ENCODE measurements around the gene LRMDA.

Gene LRMDA

GRCh38 chr10:76432016-76433012 lies 1000.9 kb downstream of the LRMDA start:
- no peak overlapping the region for H3K4me3 ChIP-seq (ENCODE audit: low read depth in 1 of 2, low read length in 2 of 2)
- no peaks in the 10 kb centered on the region for H3K79me2 ChIP-seq (ENCODE audit: insufficient read depth, low read length)
- no peak overlapping the region for H2AFZ ChIP-seq (ENCODE audit: low read depth, low read length)
- no peaks in the 10 kb centered on the region for H3K9me3 ChIP-seq (ENCODE audit: insufficient read depth, low read length, severe bottlenecking)
- H3K9ac ChIP-seq (ENCODE audit: low read depth, low read length): no peak overlapping the region
- H4K20me1 ChIP-seq (ENCODE audit: insufficient read depth, low read length): no peaks in the 10 kb centered on the region
- no peaks in the 10 kb centered on the region for H3K36me3 ChIP-seq (ENCODE audit: insufficient read depth, low read length)
- H3K27ac ChIP-seq (ENCODE audit: low read length): no peak overlapping the region
- TF ChIP-seq EZH2 (IDR thresholded peaks at IDR 0.05; ENCODE audit: borderline replicate concordance, low read depth, low read length, severe bottlenecking): no peak
- no peak for TF ChIP-seq CTCF (IDR thresholded peaks at IDR 0.05; ENCODE audit: borderline replicate concordance, extremely low read depth, low read length, poor library complexity, severe bottlenecking)
- no peak overlapping the region for H3K4me2 ChIP-seq (ENCODE audit: insufficient read depth, low read length)
- no peak for DNase-seq
- no peak for ATAC-seq (ENCODE audit: insufficient read depth, low read depth)
- H3K27me3 ChIP-seq (ENCODE audit: insufficient read depth, low read length, poor library complexity): no peaks in the 10 kb centered on the region
- H3K4me1 ChIP-seq (ENCODE audit: insufficient read depth, low read length): no peaks in the 10 kb centered on the region

GRCh38 chr10:76433161-76434005 lies 1002.0 kb downstream of the LRMDA start:
- Histone ChIP-seq H4K20me1 (ENCODE audit: insufficient read depth, low read length) (no peaks in the 10 kb centered on the region), H3K9ac (ENCODE audit: low read depth, low read length) (no peak overlapping the region), H2AFZ (ENCODE audit: low read depth, low read length) (no peak overlapping the region), H3K4me1 (ENCODE audit: insufficient read depth, low read length) (no peaks in the 10 kb centered on the region), H3K4me2 (ENCODE audit: insufficient read depth, low read length) (no peak overlapping the region), H3K27me3 (ENCODE audit: insufficient read depth, low read length, poor library complexity) (no peaks in the 10 kb centered on the region), H3K36me3 (ENCODE audit: insufficient read depth, low read length) (no peaks in the 10 kb centered on the region), H3K27ac (ENCODE audit: low read length) (no peak overlapping the region), H3K79me2 (ENCODE audit: insufficient read depth, low read length) (no peaks in the 10 kb centered on the region), H3K9me3 (ENCODE audit: insufficient read depth, low read length, severe bottlenecking) (no peaks in the 10 kb centered on the region), H3K4me3 (ENCODE audit: low read depth in 1 of 2, low read length in 2 of 2) (no peak overlapping the region)
- TF ChIP-seq EZH2 (IDR thresholded peaks at IDR 0.05; ENCODE audit: borderline replicate concordance, low read depth, low read length, severe bottlenecking) (no peak), CTCF (IDR thresholded peaks at IDR 0.05; ENCODE audit: borderline replicate concordance, extremely low read depth, low read length, poor library complexity, severe bottlenecking) (no peak)
- DNase-seq: no peak
- no peak for ATAC-seq (ENCODE audit: insufficient read depth, low read depth)

GRCh38 chr10:76435157-76435556 lies 1003.7 kb downstream of the LRMDA start:
- DNase-seq (no peak), ATAC-seq (ENCODE audit: insufficient read depth, low read depth) (no peak)
- Histone ChIP-seq H3K27ac (ENCODE audit: low read length) (no peak overlapping the region), H3K27me3 (ENCODE audit: insufficient read depth, low read length, poor library complexity) (no peaks in the 10 kb centered on the region), H4K20me1 (ENCODE audit: insufficient read depth, low read length) (no peaks in the 10 kb centered on the region), H2AFZ (ENCODE audit: low read depth, low read length) (no peak overlapping the region), H3K79me2 (ENCODE audit: insufficient read depth, low read length) (no peaks in the 10 kb centered on the region), H3K4me1 (ENCODE audit: insufficient read depth, low read length) (no peaks in the 10 kb centered on the region), H3K4me3 (ENCODE audit: low read depth in 1 of 2, low read length in 2 of 2) (no peak overlapping the region), H3K9ac (ENCODE audit: low read depth, low read length) (no peak overlapping the region), H3K9me3 (ENCODE audit: insufficient read depth, low read length, severe bottlenecking) (no peaks in the 10 kb centered on the region), H3K36me3 (ENCODE audit: insufficient read depth, low read length) (no peaks in the 10 kb centered on the region), H3K4me2 (ENCODE audit: insufficient read depth, low read length) (no peak overlapping the region)
- no peak for TF ChIP-seq CTCF (IDR thresholded peaks at IDR 0.05; ENCODE audit: borderline replicate concordance, extremely low read depth, low read length, poor library complexity, severe bottlenecking)
- TF ChIP-seq EZH2 (IDR thresholded peaks at IDR 0.05; ENCODE audit: borderline replicate concordance, low read depth, low read length, severe bottlenecking): no peak

Data from DND-41 (cell line).